22Rv1 (cell line): ENCODE data around the gene KIF26B.

ENCODE experiments used
- ZFX ChIP-seq: fragments of 450-650 bp; IDR thresholded peaks from 2 replicates; pipeline ENCODE4 v1.6.1; 2017; ENCODE audit warnings: antibody characterized with exemption, borderline replicate concordance
- TF ChIP-seq, protein P1 (sequence below): fragments of 450-650 bp; IDR thresholded peaks from 2 replicates; pipeline ENCODE4 v1.5.1; 2017; ENCODE audit warnings: mild to moderate bottlenecking

DNA sequence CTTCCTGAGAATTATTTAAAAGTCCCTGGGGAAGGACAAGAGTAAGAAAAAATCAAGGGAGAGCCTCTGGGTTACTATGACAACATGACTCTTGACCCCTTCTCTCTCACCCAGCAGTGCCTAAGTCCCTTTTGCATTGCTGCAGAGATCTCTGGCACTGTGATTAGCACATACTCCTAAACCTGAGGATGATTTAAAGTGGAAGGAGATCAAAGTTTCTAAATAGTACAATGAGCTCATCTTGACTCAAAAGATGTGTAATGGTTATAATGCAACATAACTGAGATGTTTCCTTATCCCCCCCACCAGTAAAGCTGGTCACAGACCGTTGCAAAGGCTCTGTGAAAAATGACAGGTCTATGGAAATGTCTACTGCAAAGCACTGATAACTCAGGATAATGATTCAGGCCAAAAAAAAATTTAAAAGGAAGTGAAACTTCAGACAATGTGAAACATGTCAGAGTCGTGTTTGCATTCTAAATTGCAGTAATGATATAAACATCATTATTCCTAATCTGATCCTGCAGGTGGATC, 519.2 kb downstream of the KIF26B start:
- TF ChIP-seq, protein P1, sequence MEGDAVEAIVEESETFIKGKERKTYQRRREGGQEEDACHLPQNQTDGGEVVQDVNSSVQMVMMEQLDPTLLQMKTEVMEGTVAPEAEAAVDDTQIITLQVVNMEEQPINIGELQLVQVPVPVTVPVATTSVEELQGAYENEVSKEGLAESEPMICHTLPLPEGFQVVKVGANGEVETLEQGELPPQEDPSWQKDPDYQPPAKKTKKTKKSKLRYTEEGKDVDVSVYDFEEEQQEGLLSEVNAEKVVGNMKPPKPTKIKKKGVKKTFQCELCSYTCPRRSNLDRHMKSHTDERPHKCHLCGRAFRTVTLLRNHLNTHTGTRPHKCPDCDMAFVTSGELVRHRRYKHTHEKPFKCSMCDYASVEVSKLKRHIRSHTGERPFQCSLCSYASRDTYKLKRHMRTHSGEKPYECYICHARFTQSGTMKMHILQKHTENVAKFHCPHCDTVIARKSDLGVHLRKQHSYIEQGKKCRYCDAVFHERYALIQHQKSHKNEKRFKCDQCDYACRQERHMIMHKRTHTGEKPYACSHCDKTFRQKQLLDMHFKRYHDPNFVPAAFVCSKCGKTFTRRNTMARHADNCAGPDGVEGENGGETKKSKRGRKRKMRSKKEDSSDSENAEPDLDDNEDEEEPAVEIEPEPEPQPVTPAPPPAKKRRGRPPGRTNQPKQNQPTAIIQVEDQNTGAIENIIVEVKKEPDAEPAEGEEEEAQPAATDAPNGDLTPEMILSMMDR, result no peak
- no peak for TF ChIP-seq ZFX
